GM10266 (cell line): Measurements from ENCODE around the gene TACC2.

ENCODE experiments used
- DNase-seq: peaks from one replicate; pipeline ENCODE4 v3.0.0; 2012; ENCODE audit errors: extremely low spot score
- TF ChIP-seq, protein P1 (sequence below): IDR thresholded peaks from 2 replicates; pipeline ENCODE4 v1.5.1; 2012; ENCODE audit warnings: mild to moderate bottlenecking, low read depth; ENCODE audit not compliant: control insufficient read depth, insufficient read depth; ENCODE audit errors: missing control alignments

TACC2 gene

DNA sequence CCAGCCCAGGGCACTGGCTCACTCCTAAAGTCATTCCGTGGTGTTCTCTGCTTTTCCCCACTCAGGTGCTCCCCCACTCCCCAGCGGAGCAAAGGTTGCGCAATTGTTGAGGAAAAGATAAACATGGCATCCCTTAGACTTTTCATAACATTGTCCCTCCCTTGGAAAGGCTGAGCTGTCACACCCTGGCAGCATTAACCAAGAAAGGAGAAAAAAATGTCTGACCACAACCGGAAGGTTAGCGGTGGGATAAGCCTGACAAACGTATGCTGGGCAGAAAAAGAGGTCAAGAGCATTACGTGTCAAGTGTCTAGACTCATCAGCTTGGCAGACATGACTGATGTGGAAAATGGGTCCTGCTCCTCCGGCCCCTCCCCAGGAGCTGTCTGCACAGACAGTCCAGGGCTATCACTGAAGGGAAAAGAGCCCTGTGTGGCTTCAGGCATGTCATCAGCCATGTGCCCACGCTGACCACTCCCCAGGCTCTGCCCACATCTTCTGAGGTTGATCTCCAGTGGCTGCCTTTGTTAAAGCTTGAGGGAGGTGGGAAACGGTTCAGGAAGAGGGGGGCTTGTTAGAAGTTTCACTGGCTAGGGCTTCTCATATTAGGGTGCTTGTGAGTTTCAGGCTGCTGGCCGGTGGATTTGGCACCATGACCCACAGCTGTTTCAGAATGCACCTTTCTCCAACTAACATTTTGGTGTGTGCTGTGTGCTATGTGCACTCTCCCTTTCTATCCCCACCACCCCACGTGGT lies 312.3 kb downstream of the TACC2 start:
- TF ChIP-seq, protein P1, sequence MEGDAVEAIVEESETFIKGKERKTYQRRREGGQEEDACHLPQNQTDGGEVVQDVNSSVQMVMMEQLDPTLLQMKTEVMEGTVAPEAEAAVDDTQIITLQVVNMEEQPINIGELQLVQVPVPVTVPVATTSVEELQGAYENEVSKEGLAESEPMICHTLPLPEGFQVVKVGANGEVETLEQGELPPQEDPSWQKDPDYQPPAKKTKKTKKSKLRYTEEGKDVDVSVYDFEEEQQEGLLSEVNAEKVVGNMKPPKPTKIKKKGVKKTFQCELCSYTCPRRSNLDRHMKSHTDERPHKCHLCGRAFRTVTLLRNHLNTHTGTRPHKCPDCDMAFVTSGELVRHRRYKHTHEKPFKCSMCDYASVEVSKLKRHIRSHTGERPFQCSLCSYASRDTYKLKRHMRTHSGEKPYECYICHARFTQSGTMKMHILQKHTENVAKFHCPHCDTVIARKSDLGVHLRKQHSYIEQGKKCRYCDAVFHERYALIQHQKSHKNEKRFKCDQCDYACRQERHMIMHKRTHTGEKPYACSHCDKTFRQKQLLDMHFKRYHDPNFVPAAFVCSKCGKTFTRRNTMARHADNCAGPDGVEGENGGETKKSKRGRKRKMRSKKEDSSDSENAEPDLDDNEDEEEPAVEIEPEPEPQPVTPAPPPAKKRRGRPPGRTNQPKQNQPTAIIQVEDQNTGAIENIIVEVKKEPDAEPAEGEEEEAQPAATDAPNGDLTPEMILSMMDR, result no peak
- no peak for DNase-seq

GRCh38 chr10:122301811-122302115 lies 312.8 kb downstream of the TACC2 start:
- no peak for DNase-seq
- TF ChIP-seq, protein P1, result no peak

GRCh38 chr10:122302315-122302714 lies 313.4 kb downstream of the TACC2 start:
- no peak for DNase-seq
- TF ChIP-seq, protein P1, result no peak

DNA sequence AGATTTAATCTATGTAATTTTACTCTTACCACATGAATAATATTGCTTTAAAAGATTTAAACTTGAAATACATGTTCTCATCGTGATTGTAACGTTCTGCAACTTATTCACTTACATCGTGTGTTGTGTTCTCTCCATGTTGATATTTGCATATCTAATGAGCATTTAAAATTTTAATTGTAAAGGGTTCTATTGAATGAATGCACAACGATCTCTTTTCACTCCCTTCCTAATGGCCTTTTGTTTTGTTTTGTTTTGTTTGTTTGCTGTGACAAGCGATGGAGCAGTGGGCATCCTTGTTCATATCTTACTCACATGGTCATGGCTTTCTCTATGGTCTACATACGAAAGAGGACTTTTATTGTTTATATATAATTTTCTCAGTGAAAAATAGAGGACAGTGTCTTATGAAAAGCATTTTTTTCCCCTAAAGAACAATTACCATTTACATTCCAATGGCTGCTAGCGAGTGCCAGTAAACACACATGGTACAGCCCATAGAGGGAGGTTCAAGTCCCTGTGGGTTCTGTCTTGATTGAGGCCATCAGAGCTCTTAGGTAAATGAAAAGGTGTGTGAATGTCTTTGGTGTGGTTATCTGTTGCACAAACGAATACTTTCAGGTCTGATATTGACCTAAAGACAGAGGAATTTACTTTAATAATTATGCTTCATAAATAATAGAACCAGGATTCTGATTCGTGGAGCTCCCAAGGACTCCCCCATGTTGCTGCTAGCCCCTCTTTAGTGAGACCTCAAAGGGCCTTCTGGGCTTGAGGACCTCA lies 314.5 kb downstream of the TACC2 start:
- TF ChIP-seq, protein P1, result no peak

More for the DNA sequence above, 314.5 kb downstream of the TACC2 start:
- DNase-seq, result no peak
